Memory B cell (primary cell): ENCODE results near the gene ZBTB1.

Experiments
- ATAC-seq: fragments of 150-1000 bp; cut with Tn5 transposase; 2 replicates; pipeline ENCODE4 v1.10.0; 2021; ENCODE audit warnings: low read depth, mild to moderate bottlenecking, moderate library complexity
- DNase-seq, 2 donors: peaks; one replicate each; pipeline ENCODE4 v3.0.0; 2022; ENCODE audit warnings: low spot score in 2 of 2
- H3K27ac Mint-ChIP-seq: one replicate; pipeline ENCODE4 v1.8.0; 2022; ENCODE audit warnings: mild to moderate bottlenecking, moderate library complexity, mixed read lengths
- H3K27me3 Mint-ChIP-seq: one replicate; pipeline ENCODE4 v1.8.0; 2022; ENCODE audit warnings: mixed read lengths
- H3K36me3 Mint-ChIP-seq: one replicate; pipeline ENCODE4 v1.8.0; 2022; ENCODE audit warnings: mild to moderate bottlenecking, mixed read lengths
- H3K4me1 Mint-ChIP-seq: one replicate; pipeline ENCODE4 v1.8.0; 2022; ENCODE audit warnings: mixed read lengths
- H3K4me3 Mint-ChIP-seq: one replicate; pipeline ENCODE4 v1.8.0; 2022; ENCODE audit warnings: mild to moderate bottlenecking, moderate library complexity, mixed read lengths
- H3K9me3 Mint-ChIP-seq: one replicate; pipeline ENCODE4 v1.8.0; 2022; ENCODE audit warnings: mixed read lengths

Gene ZBTB1

DNA sequence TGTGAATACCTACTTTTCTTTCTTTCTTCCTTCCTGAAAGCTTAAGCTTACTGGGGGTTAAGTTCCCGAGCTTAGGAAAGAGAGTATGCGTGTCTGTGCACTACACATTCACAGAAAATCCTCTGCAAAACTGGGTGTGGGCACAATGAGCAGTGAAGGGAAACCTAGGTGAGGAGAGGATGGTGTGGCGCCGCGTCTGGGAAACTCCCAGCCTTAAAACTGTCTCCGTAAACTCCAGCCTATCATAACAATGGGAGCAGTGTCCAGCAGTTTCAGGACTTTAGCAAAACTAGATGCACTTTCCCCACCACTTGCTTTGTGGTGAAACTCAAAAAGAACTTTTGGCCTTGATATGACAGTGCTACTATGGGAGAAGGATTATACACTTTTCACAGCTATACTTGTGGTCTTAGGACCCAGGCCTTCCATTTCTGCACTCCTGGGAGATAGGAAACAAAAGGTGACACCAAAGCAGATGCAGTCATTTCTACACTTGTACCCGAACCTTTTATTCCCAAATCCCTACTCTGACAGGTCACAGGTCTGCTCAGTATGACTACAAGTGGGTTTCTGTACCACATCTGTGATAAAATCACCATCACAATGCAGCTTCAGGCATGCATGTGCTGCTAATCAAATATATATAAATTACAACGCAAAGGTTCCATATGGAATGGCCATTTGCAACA lies 28.8 kb upstream of the ZBTB1 start:
- Mint-ChIP-seq H3K4me3 (no peak overlapping the region), H3K27ac (no peak overlapping the region), H3K27me3 (no peaks in the 10 kb centered on the region), H3K4me1 (peaks cover 10% of the 10 kb centered on the region), H3K36me3 (peaks cover 4% of the 10 kb centered on the region), H3K9me3 (no peaks in the 10 kb centered on the region)
- no peak for DNase-seq
- no peak for ATAC-seq

DNA sequence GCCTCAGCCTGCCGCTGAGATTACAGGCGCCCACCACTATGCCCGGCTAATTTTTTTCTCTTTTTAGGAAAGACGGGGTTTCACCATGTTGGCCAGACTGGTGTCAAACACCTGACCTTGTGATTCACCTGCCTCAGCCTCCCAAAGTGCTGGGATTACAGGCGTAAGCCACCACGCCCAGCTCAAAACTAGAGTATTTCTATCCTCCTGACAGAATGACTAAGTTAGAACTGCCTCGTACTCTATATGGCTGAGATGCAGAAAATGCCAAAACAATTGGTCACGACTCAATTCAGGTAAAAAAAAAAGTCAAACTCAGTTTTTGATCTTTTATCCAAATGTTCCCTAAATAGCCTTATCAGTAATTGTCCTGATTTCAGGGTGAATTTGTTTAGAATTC lies 28.1 kb upstream of the ZBTB1 start:
- ATAC-seq (no peak), DNase-seq (no peak)
- Mint-ChIP-seq H3K27ac (no peak overlapping the region), H3K27me3 (no peaks in the 10 kb centered on the region), H3K4me1 (peaks cover 9% of the 10 kb centered on the region), H3K4me3 (no peak overlapping the region), H3K36me3 (peaks cover 4% of the 10 kb centered on the region), H3K9me3 (no peaks in the 10 kb centered on the region)

DNA sequence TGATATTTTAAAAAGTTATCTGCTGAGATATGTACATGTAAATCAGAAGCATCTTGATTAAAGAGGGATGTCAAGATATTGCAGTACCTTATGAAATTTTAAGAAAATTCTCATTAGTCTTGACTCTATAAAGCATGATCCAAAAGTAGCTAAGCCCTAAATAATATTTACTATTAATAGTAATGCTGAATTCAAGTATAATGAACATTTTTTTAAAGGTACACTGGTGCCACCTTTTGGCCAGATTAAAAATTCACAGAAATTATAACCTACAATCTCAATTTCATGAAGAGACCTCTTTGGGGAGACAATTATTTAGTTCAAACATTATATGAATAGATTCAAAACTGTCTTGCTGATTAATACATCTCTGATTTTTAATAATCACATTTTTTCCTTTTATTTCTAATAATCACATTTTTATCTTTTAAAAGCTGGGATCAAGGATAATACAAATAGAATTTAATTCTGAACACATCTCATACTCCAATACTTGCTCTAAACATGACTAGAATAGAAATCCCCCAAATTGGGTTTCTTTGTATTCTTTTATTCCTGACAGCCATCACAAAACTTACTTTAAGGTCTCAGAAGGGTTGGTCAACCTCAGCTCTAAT lies 25.8 kb upstream of the ZBTB1 start:
- Mint-ChIP-seq H3K9me3 (no peaks in the 10 kb centered on the region), H3K27ac (no peak overlapping the region), H3K4me1 (peaks cover 7% of the 10 kb centered on the region), H3K36me3 (peaks cover 5% of the 10 kb centered on the region), H3K4me3 (no peak overlapping the region), H3K27me3 (no peaks in the 10 kb centered on the region)
- DNase-seq (peak in 1 of 2 donors; percentile 42), ATAC-seq (peak; percentile 34)

DNA sequence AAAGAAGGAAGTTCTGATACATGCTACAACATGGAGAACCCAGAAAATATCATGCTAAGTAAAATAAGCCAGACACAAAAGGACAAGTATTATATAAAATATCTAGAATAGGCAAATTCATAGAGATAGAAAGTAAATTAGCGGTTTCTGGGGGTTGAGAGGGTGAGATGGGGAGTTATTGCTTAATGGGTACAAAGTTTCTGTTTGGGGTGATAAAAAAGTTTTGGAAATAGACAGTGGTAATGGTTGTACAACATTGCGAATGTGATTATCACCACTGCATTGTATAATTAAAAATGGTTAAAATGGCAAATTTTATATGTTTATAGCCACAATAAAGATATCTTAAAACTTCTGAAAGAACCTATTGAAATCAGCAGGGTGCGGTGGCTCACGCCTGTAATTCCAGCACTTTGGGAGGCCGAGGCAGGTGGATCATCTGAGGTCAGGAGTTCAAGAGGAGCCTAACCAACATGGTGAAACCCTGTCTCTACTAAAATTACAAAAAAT lies 15.9 kb upstream of the ZBTB1 start:
- Mint-ChIP-seq H3K27me3 (no peaks in the 10 kb centered on the region), H3K36me3 (peaks cover 21% of the 10 kb centered on the region), H3K4me3 (no peak overlapping the region), H3K4me1 (peaks cover 20% of the 10 kb centered on the region), H3K9me3 (no peaks in the 10 kb centered on the region), H3K27ac (peak overlapping the region; percentile 24)
- no peak for DNase-seq
- ATAC-seq = no peak

DNA sequence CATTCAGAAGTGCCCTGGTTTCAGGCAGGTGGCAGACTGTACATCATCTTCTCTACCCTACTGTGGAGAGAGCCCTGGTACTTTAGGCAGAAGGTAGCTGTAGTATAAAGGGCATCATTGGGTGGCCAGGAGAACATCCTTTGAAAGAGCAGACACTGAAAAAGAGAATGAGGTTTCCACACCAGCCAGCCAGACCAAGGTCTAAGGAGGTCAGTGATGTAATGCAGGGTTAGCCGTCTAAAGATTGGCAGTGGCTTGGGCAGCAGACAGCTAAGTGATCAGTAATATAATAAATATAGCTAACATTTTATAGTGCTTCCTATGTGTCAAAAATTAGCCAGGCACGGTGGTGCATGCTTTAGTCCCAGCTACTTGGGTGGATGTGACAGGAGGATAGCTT lies 12.9 kb upstream of the ZBTB1 start:
- no peak overlapping the region for H3K4me3 Mint-ChIP-seq
- ATAC-seq (no peak), DNase-seq (no peak)
- peaks cover 26% of the 10 kb centered on the region for H3K4me1 Mint-ChIP-seq
- no peak overlapping the region for H3K27ac Mint-ChIP-seq
- no peaks in the 10 kb centered on the region for H3K9me3 Mint-ChIP-seq
- peaks cover 21% of the 10 kb centered on the region for H3K36me3 Mint-ChIP-seq
- H3K27me3 Mint-ChIP-seq = no peaks in the 10 kb centered on the region

DNA sequence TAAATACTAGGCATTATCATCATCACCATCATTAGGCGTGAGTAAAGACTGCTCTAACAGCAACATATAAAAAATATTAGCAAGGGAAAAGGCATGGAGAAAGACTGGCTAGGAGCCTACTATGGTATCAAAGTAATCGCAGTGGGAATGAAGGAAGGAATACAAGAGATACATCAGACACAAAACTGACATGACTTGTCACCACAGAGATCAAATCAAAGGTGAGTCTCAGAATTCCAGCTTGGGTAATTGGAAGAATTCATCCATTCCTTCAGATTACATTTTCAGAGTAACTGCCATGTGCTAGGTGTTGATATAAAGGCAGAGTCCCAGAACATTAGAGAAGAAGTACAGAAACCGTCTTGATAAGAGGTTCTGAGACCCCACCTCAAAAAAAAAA lies 11.1 kb upstream of the ZBTB1 start:
- Mint-ChIP-seq H3K4me3 (no peak overlapping the region), H3K27ac (peak overlapping the region; percentile 74), H3K9me3 (no peaks in the 10 kb centered on the region), H3K27me3 (no peaks in the 10 kb centered on the region), H3K36me3 (peaks cover 18% of the 10 kb centered on the region), H3K4me1 (peaks cover 26% of the 10 kb centered on the region)
- DNase-seq = no peak
- no peak for ATAC-seq

DNA sequence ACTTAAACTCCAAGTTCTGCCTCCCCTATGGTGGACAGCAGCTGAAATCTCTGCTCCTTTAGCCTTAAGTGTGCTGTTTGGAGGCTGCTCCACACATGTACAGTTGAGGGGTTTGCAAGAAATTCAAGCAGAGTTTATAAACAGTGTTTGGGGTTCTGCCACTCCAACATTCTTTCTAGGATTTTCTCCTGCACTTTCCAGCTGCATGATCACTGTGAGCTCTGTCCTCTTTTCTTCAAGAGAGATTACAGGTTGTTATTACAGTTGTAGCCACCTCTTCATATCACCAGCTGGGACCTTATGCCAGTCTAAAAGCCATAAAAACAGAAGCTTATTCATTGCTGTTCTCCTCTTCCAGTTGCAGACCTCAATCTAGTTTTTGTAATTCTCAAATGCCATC lies 9.3 kb upstream of the ZBTB1 start:
- peaks cover 28% of the 10 kb centered on the region for H3K4me1 Mint-ChIP-seq
- peaks cover 16% of the 10 kb centered on the region for H3K36me3 Mint-ChIP-seq
- H3K27me3 Mint-ChIP-seq = no peaks in the 10 kb centered on the region
- DNase-seq (no peak), ATAC-seq (no peak)
- no peaks in the 10 kb centered on the region for H3K9me3 Mint-ChIP-seq
- peak overlapping the region; percentile 24 for H3K27ac Mint-ChIP-seq
- no peak overlapping the region for H3K4me3 Mint-ChIP-seq

DNA sequence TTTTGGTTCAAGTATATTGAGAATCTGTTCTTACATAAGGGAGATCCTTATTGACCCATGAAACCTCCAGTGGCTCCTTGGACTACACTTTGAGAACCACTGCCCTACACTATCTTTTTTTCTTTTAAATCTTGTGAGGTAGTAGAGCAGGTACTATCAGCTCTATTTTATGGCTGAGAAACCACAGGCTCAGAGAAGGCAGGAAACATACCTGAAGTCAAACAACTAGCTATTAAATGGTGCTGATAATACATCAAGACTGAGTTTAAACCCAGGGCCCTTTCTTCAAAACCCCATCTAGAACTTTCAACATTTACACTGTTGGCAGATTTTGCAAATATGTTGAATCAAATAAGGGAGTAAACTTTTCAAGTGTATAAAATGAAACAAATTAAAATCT lies 7.8 kb upstream of the ZBTB1 start:
- Mint-ChIP-seq H3K27ac (no peak overlapping the region), H3K9me3 (no peaks in the 10 kb centered on the region)
- no peak for ATAC-seq

DNA sequence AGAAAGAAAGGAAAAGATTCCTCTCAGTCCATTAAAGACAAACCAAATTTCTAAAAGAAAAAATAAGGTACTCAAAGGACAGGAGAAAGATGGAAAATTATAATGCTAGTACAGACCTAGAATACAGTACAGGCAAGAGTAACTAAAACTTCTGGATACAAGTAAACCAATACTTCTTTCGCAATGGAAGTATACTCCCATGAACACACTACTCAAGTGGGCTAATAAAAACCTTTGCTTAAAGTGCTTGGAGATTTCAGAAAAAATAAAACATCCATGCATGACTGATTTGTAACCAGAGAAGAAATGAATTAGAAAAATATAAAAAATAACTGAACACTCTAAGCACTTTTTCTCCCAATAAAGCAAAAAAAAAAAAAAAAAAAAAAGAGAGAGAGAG lies 4.5 kb upstream of the ZBTB1 start:
- H3K9me3 Mint-ChIP-seq = no peaks in the 10 kb centered on the region
- no peak overlapping the region for H3K4me3 Mint-ChIP-seq
- H3K36me3 Mint-ChIP-seq = peaks cover 3% of the 10 kb centered on the region
- peaks cover 28% of the 10 kb centered on the region for H3K4me1 Mint-ChIP-seq
- DNase-seq (no peak), ATAC-seq (no peak)
- H3K27me3 Mint-ChIP-seq = no peaks in the 10 kb centered on the region
- peak overlapping the region; percentile 100 for H3K27ac Mint-ChIP-seq

More for the DNA sequence above, 7.8 kb upstream of the ZBTB1 start:
- H3K4me3 Mint-ChIP-seq = no peak overlapping the region
- peaks cover 27% of the 10 kb centered on the region for H3K4me1 Mint-ChIP-seq
- no peaks in the 10 kb centered on the region for H3K27me3 Mint-ChIP-seq
- H3K36me3 Mint-ChIP-seq = peaks cover 7% of the 10 kb centered on the region
- DNase-seq = no peak

DNA sequence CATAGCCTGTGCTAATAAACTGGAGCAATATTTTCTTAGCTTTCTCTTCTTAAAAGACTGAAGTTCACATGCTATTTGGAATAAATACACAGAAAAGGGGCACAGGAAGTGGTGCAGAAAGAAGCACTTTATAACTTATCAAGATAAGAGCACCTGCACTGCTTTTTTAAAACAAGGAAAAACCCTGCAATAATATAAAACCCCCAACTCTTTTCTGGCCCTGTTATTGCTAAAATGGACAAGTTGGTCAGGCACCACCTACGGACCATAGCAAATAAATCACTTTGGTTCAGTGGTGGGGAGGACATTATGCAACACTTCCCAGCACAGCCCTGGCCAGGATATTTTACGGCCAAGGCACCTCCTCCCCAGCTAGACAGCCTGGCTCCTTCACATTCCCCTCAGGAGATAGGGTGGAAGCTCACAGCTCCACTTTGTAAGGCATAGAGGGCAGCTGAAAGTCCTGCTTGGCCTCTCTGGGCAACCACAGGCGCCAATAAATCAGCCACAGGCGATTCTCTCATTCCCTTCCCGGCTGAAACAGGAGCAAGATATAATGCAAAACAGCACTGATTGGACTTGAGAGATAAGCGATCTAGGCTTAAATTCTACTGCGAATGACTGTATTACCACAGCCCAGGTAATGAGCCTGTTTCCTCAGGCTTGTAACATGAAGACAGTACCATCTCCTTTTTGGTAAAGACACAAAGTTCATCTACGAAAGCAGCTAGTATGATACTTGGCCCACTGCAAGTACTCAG lies 3.0 kb upstream of the ZBTB1 start:
- DNase-seq (no peak), ATAC-seq (no peak)
- Mint-ChIP-seq H3K4me1 (peaks cover 37% of the 10 kb centered on the region), H3K4me3 (peak overlapping the region; percentile 98), H3K27ac (peak overlapping the region; percentile 100), H3K9me3 (no peaks in the 10 kb centered on the region), H3K36me3 (peaks cover 3% of the 10 kb centered on the region), H3K27me3 (no peaks in the 10 kb centered on the region)

DNA sequence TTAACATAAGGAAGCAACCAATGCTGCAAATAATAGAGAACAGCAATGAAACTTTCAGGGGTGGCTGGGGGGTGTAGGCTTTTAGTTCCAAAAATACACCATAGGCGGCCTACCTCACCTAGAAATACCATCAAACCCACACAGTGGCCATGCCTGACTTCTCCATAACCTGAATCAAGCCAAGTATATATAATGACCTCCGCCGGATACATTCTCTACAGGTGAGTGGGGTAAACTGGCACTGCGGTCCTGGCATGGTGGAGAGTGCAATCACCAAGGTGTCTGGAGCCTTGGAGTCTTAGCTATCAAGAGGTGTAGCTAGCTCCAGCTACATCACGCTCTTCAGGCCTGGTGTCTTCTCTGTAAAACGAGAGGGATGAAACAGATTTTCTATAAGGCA lies 2.1 kb upstream of the ZBTB1 start:
- ATAC-seq (no peak), DNase-seq (peak; percentile 25 to 31)
- Mint-ChIP-seq H3K36me3 (peaks cover 3% of the 10 kb centered on the region), H3K27me3 (no peaks in the 10 kb centered on the region), H3K27ac (peak overlapping the region; percentile 100), H3K9me3 (no peaks in the 10 kb centered on the region), H3K4me1 (peaks cover 40% of the 10 kb centered on the region), H3K4me3 (peak overlapping the region; percentile 98)

DNA sequence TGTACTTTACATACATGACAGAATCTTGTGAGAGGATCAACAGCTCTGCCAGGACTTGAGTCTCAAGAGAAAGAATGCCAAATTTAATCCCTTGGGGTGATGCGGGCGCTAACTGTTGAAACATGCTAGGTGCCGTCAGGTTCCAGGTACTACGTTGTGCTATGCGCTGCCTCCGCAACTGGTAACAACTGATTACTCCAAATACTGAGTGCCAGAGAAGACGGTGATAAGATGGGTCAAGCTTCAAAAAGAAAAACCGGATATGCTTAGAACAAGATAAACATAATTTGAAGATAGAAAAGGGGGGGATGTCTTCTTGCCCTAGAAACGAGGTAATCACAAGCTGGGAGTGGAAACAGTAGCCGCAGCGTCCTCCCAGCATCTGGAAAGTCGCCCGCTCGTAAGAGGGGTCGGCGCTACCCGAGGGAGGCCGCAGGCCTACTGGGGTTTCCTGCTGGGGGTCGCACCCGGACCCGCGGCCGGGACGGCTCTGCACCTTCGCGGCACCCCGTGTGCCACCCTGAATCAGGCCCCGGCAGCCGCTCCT lies 1.6 kb upstream of the ZBTB1 start:
- Mint-ChIP-seq H3K4me3 (peak overlapping the region; percentile 98), H3K27ac (peak overlapping the region; percentile 100), H3K27me3 (no peaks in the 10 kb centered on the region), H3K4me1 (peaks cover 42% of the 10 kb centered on the region), H3K36me3 (peaks cover 2% of the 10 kb centered on the region), H3K9me3 (no peaks in the 10 kb centered on the region)
- no peak for ATAC-seq
- peak; percentile 25 for DNase-seq

DNA sequence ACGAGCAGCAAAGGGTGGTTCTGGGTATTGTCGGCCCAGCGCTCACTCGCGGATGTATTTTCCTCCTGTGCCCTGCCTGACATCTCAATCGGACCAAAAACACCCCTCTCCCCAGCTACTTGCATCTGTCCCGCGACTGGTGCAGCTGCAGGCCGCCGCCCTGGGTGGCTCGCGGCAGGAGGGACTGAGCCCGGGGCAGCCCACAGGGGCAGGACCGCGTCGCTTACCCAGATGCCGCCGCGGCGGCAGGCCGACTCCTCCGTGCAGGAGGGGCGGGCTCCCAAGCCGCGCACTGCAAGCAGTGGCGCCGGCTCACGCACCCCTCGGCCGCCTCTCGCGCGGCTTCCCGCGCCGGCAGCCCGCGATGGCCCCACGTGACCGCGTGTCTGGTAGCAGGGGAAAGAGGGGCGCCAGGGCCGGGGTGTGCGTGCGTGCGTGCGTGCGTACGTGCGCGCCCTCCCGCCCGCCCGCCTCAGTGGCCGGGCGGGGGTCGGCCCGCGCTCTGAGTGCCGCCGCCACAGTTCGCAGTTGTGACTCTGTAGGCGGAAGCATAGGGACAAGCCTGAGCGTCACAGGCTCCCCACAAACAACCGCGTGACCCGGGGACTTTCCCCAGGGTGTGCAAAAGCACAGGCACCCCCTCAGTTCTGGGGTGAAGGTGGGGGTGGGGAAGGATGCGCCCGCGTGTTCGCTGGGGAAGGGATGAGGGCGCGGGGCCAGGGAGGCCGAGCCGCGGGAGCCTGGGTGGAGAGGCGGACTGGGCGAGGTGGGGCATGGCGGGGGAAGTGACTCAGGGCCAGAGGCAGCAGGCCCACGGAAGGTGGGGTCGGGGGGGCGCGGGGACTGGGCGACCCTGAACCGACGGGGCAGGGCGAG lies 898 bp upstream of the ZBTB1 start, which contains the start of gene ZBTB25:
Gene ZBTB25 (minus strand): TSS at position 405 of the 876 bp plus-strand sequence. CDS start 13,305 bp downstream, outside the sequence.
- peak within 1 kb of the TSS; percentile 98 for H3K4me3 Mint-ChIP-seq
- peaks cover 2% of the 10 kb centered on the region for H3K36me3 Mint-ChIP-seq
- peak; percentile 92 to 96 for DNase-seq
- peaks cover 49% of the 10 kb centered on the region for H3K4me1 Mint-ChIP-seq
- peak; percentile 66 for ATAC-seq
- no peaks in the 10 kb centered on the region for H3K9me3 Mint-ChIP-seq
- no peaks in the 10 kb centered on the region for H3K27me3 Mint-ChIP-seq
- peak within 1 kb of the TSS; percentile 100 for H3K27ac Mint-ChIP-seq
